Measurements from ENCODE around the gene RPS6KA2.

Gene RPS6KA2

GRCh38 chr6:166467436-166468000, 159.5 kb downstream of the RPS6KA2 start:
- H3K4me1 ChIP-seq (ENCODE audit: control insufficient read depth, insufficient read depth, low read length) = no peaks in the 10 kb centered on the region
- 90 to 94% methylated on average over 9 of the region's 9 CpGs for WGBS, 2 experiments
- no peaks in the 10 kb centered on the region for H3K9me3 ChIP-seq (ENCODE audit: control insufficient read depth, low read length)
- no peak overlapping the region for H3K27ac ChIP-seq (ENCODE audit: insufficient read depth, low read depth, low read length, poor library complexity, severe bottlenecking)
- no peaks in the 10 kb centered on the region for H3K36me3 ChIP-seq (ENCODE audit: control insufficient read depth, insufficient read depth, low read length)
- no peaks in the 10 kb centered on the region for H3K27me3 ChIP-seq (ENCODE audit: control insufficient read depth, insufficient read depth, low read length, poor library complexity, severe bottlenecking)
- H3K4me3 ChIP-seq (ENCODE audit: insufficient read depth, low read depth, low read length) = no peak overlapping the region

- Histone ChIP-seq H3K36me3 (ENCODE audit: control insufficient read depth, insufficient read depth, low read length) (no peaks in the 10 kb centered on the region), H3K27ac (ENCODE audit: insufficient read depth, low read depth, low read length, poor library complexity, severe bottlenecking) (no peak overlapping the region), H3K4me3 (ENCODE audit: insufficient read depth, low read depth, low read length) (no peak overlapping the region), H3K4me1 (ENCODE audit: control insufficient read depth, insufficient read depth, low read length) (no peaks in the 10 kb centered on the region), H3K27me3 (ENCODE audit: control insufficient read depth, insufficient read depth, low read length, poor library complexity, severe bottlenecking) (no peaks in the 10 kb centered on the region), H3K9me3 (ENCODE audit: control insufficient read depth, low read length) (no peaks in the 10 kb centered on the region)
- WGBS, 2 experiments = 88 to 89% methylated on average over 9 of the region's 9 CpGs
Measured at GRCh38 chr6:166466178-166467122, 160.6 kb downstream of the RPS6KA2 start.

GRCh38 chr6:166465671-166466087, 161.4 kb downstream of the RPS6KA2 start:
- 90 to 94% methylated on average over 11 of the region's 11 CpGs for WGBS, 2 experiments
- no peaks in the 10 kb centered on the region for H3K9me3 ChIP-seq (ENCODE audit: control insufficient read depth, low read length)
- no peaks in the 10 kb centered on the region for H3K36me3 ChIP-seq (ENCODE audit: control insufficient read depth, insufficient read depth, low read length)
- no peak overlapping the region for H3K27ac ChIP-seq (ENCODE audit: insufficient read depth, low read depth, low read length, poor library complexity, severe bottlenecking)
- no peak overlapping the region for H3K4me3 ChIP-seq (ENCODE audit: insufficient read depth, low read depth, low read length)
- no peaks in the 10 kb centered on the region for H3K27me3 ChIP-seq (ENCODE audit: control insufficient read depth, insufficient read depth, low read length, poor library complexity, severe bottlenecking)
- H3K4me1 ChIP-seq (ENCODE audit: control insufficient read depth, insufficient read depth, low read length) = no peaks in the 10 kb centered on the region

GRCh38 chr6:166465003-166465399, 162.1 kb downstream of the RPS6KA2 start:
- Histone ChIP-seq H3K27ac (ENCODE audit: insufficient read depth, low read depth, low read length, poor library complexity, severe bottlenecking) (no peak overlapping the region), H3K27me3 (ENCODE audit: control insufficient read depth, insufficient read depth, low read length, poor library complexity, severe bottlenecking) (no peaks in the 10 kb centered on the region), H3K9me3 (ENCODE audit: control insufficient read depth, low read length) (no peaks in the 10 kb centered on the region), H3K4me1 (ENCODE audit: control insufficient read depth, insufficient read depth, low read length) (no peaks in the 10 kb centered on the region), H3K36me3 (ENCODE audit: control insufficient read depth, insufficient read depth, low read length) (no peaks in the 10 kb centered on the region), H3K4me3 (ENCODE audit: insufficient read depth, low read depth, low read length) (no peak overlapping the region)
- 90 to 98% methylated on average over 5 of the region's 5 CpGs for WGBS, 2 experiments

- Histone ChIP-seq H3K4me3 (ENCODE audit: insufficient read depth, low read depth, low read length) (no peak overlapping the region), H3K27me3 (ENCODE audit: control insufficient read depth, insufficient read depth, low read length, poor library complexity, severe bottlenecking) (no peaks in the 10 kb centered on the region), H3K27ac (ENCODE audit: insufficient read depth, low read depth, low read length, poor library complexity, severe bottlenecking) (no peak overlapping the region), H3K9me3 (ENCODE audit: control insufficient read depth, low read length) (no peaks in the 10 kb centered on the region), H3K4me1 (ENCODE audit: control insufficient read depth, insufficient read depth, low read length) (no peaks in the 10 kb centered on the region), H3K36me3 (ENCODE audit: control insufficient read depth, insufficient read depth, low read length) (no peaks in the 10 kb centered on the region)
- 92 to 93% methylated on average over 21 to 22 of the region's 22 CpGs for WGBS, 2 experiments
Measured at GRCh38 chr6:166464068-166465002, 162.7 kb downstream of the RPS6KA2 start.

GRCh38 chr6:166463359-166464067, 163.5 kb downstream of the RPS6KA2 start:
- Histone ChIP-seq H3K27me3 (ENCODE audit: control insufficient read depth, insufficient read depth, low read length, poor library complexity, severe bottlenecking) (no peaks in the 10 kb centered on the region), H3K9me3 (ENCODE audit: control insufficient read depth, low read length) (no peaks in the 10 kb centered on the region), H3K4me1 (ENCODE audit: control insufficient read depth, insufficient read depth, low read length) (no peaks in the 10 kb centered on the region), H3K4me3 (ENCODE audit: insufficient read depth, low read depth, low read length) (no peak overlapping the region), H3K36me3 (ENCODE audit: control insufficient read depth, insufficient read depth, low read length) (no peaks in the 10 kb centered on the region), H3K27ac (ENCODE audit: insufficient read depth, low read depth, low read length, poor library complexity, severe bottlenecking) (no peak overlapping the region)
- 90% methylated on average over 23 of the region's 23 CpGs for WGBS, 2 experiments

GRCh38 chr6:166462461-166463135, 164.5 kb downstream of the RPS6KA2 start:
- 91 to 92% methylated on average over 25 of the region's 25 CpGs for WGBS, 2 experiments
- Histone ChIP-seq H3K36me3 (ENCODE audit: control insufficient read depth, insufficient read depth, low read length) (no peaks in the 10 kb centered on the region), H3K27ac (ENCODE audit: insufficient read depth, low read depth, low read length, poor library complexity, severe bottlenecking) (no peak overlapping the region), H3K4me3 (ENCODE audit: insufficient read depth, low read depth, low read length) (no peak overlapping the region), H3K4me1 (ENCODE audit: control insufficient read depth, insufficient read depth, low read length) (no peaks in the 10 kb centered on the region), H3K9me3 (ENCODE audit: control insufficient read depth, low read length) (no peaks in the 10 kb centered on the region), H3K27me3 (ENCODE audit: control insufficient read depth, insufficient read depth, low read length, poor library complexity, severe bottlenecking) (no peaks in the 10 kb centered on the region)

GRCh38 chr6:166461821-166462460, 165.1 kb downstream of the RPS6KA2 start:
- Histone ChIP-seq H3K36me3 (ENCODE audit: control insufficient read depth, insufficient read depth, low read length) (no peaks in the 10 kb centered on the region), H3K27me3 (ENCODE audit: control insufficient read depth, insufficient read depth, low read length, poor library complexity, severe bottlenecking) (no peaks in the 10 kb centered on the region), H3K9me3 (ENCODE audit: control insufficient read depth, low read length) (no peaks in the 10 kb centered on the region), H3K27ac (ENCODE audit: insufficient read depth, low read depth, low read length, poor library complexity, severe bottlenecking) (no peak overlapping the region), H3K4me3 (ENCODE audit: insufficient read depth, low read depth, low read length) (no peak overlapping the region), H3K4me1 (ENCODE audit: control insufficient read depth, insufficient read depth, low read length) (no peaks in the 10 kb centered on the region)
- 94 to 95% methylated on average over 9 of the region's 9 CpGs for WGBS, 2 experiments
